ENCODE results near the gene KANK4. TPM values are rescaled to one million over a fixed set of nuclear protein-coding genes. Genes with fewer than 3 reads are reported as not detected.
"Not testable (repeated sequence)": the region's sequence is repeated elsewhere in the genome, so short reads cannot be mapped to it uniquely, and the experiment has no call there.

KANK4 gene
- total and polyA plus RNA-seq, 9 donors, result 0.05 to 0.83 (median 0.19) TPM; not detected in 1

GRCh38 chr1:62240651-62241370 lies 78.4 kb downstream of the KANK4 start:
- no peak for DNase-seq
- no peaks in the 10 kb centered on the region for H3K9me3 ChIP-seq
- H3K36me3 ChIP-seq, result no peaks in the 10 kb centered on the region
- WGBS, 3 donors, result 38 to 48% (median 42%) methylated on average over 9 of the region's 9 CpGs
- intact Hi-C loops (cut with DNase I), result no loop called here
- TF ChIP-seq CTCF (IDR thresholded peaks at IDR 0.05) (no peak), POLR2A (IDR thresholded peaks at IDR 0.05) (no peak), EP300 (IDR thresholded peaks at IDR 0.05) (no peak)
- H3K27ac ChIP-seq, result no peak overlapping the region
- H3K4me1 ChIP-seq (ENCODE audit: insufficient read depth), result no peaks in the 10 kb centered on the region
- H3K4me3 ChIP-seq, result no peak overlapping the region
- no peaks in the 10 kb centered on the region for H3K27me3 ChIP-seq

- H3K27me3 ChIP-seq; H3K27ac ChIP-seq; H3K9me3 ChIP-seq; H3K4me3 ChIP-seq; H3K4me1 ChIP-seq (ENCODE audit: insufficient read depth); intact Hi-C loops (cut with DNase I); H3K36me3 ChIP-seq; DNase-seq: not testable (repeated sequence)
- WGBS, 3 donors, result 94 to 97% (median 97%) methylated on average over 3 of the region's 3 CpGs
Observed at GRCh38 chr1:62239652-62240403, 79.4 kb downstream of the KANK4 start.

DNA sequence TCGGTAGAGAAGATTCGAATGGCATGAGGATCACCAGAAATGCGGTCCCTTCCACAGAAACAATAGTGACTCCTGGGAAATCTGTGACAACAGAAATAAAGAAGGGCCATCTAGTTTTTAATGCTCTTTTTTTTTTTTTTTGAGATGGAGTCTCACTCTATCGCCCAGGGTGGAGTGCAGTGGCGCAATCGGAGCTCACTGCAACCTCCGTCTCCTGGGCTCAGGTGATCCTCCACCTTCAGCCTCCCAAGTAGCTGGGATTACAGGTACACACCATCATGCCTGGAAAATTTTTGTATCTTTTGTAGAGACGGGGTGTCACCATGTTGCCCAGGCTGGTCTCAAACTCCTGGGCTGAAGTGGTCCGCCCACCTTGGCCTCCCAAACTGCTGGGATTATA lies 80.7 kb downstream of the KANK4 start:
- no peak for DNase-seq
- intact Hi-C loops (cut with DNase I), result no loop called here
- H3K36me3 ChIP-seq, result no peaks in the 10 kb centered on the region
- H3K4me3 ChIP-seq, result no peak overlapping the region
- H3K27me3 ChIP-seq, result no peaks in the 10 kb centered on the region
- no peaks in the 10 kb centered on the region for H3K9me3 ChIP-seq
- H3K4me1 ChIP-seq (ENCODE audit: insufficient read depth), result no peaks in the 10 kb centered on the region
- WGBS, 3 donors, result 91 to 93% (median 91%) methylated on average over 9 of the region's 9 CpGs
- no peak for TF ChIP-seq POLR2A (IDR thresholded peaks at IDR 0.05)
- no peak for TF ChIP-seq CTCF (IDR thresholded peaks at IDR 0.05)
- no peak for TF ChIP-seq EP300 (IDR thresholded peaks at IDR 0.05)
- no peak overlapping the region for H3K27ac ChIP-seq

GRCh38 chr1:62237950-62238374 lies 81.3 kb downstream of the KANK4 start:
- intact Hi-C loops (cut with DNase I), result no loop called here
- no peaks in the 10 kb centered on the region for H3K36me3 ChIP-seq
- H3K9me3 ChIP-seq, result no peaks in the 10 kb centered on the region
- no peaks in the 10 kb centered on the region for H3K27me3 ChIP-seq
- 28 to 34% (median 30%) methylated on average over 8 of the region's 8 CpGs for WGBS, 3 donors
- no peaks in the 10 kb centered on the region for H3K4me1 ChIP-seq (ENCODE audit: insufficient read depth)
- no peak overlapping the region for H3K27ac ChIP-seq
- no peak overlapping the region for H3K4me3 ChIP-seq
- DNase-seq, result no peak
- no peak for TF ChIP-seq CTCF (IDR thresholded peaks at IDR 0.05)
- no peak for TF ChIP-seq POLR2A (IDR thresholded peaks at IDR 0.05)
- no peak for TF ChIP-seq EP300 (IDR thresholded peaks at IDR 0.05)

DNA sequence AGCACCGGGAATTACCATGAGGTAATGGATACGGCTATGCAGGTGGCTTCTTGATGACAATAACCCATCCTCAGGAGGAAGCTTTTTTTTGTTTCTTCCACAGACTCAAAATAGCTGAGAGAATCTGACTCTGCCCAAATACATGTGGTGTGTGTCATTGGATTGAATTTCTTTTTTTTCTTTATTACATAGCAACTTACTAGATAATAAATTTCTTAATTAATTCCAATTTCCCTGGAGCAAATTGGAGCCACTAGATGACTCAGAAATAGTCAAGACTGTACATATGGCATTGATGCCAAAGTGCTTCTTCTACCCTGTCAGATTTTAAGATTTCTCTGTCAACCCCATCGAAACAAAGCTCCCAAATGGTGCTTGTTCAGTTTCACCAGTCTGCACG lies 81.9 kb downstream of the KANK4 start:
- no peak for DNase-seq
- H3K4me1 ChIP-seq (ENCODE audit: insufficient read depth), result no peaks in the 10 kb centered on the region
- intact Hi-C loops (cut with DNase I), result no loop called here
- WGBS, 3 donors, result 84 to 92% (median 89%) methylated on average over 4 of the region's 4 CpGs
- H3K27ac ChIP-seq, result no peak overlapping the region
- TF ChIP-seq EP300 (IDR thresholded peaks at IDR 0.05) (no peak), CTCF (IDR thresholded peaks at IDR 0.05) (no peak), POLR2A (IDR thresholded peaks at IDR 0.05) (no peak)
- H3K4me3 ChIP-seq, result no peak overlapping the region
- H3K27me3 ChIP-seq, result no peaks in the 10 kb centered on the region
- no peaks in the 10 kb centered on the region for H3K36me3 ChIP-seq
- H3K9me3 ChIP-seq, result no peaks in the 10 kb centered on the region
